Measurements from ENCODE around the gene VWA2. TPM values are rescaled to one million over a fixed set of nuclear protein-coding genes. Genes with fewer than 3 reads are reported as not detected.

Gene VWA2
- total and polyA plus RNA-seq, 2 of the 4 experiments (the other 2 are of a cell fraction), result not detected

GRCh38 chr10:114313139-114313538 lies 74.1 kb downstream of the VWA2 start:
- Histone ChIP-seq H3K27me3 (ENCODE audit: control insufficient read depth, insufficient read depth, low read length) (peaks cover 22% of the 10 kb centered on the region), H3K79me1 (ENCODE audit: low read depth in 1 of 2, low read length in 2 of 2) (no peaks in the 10 kb centered on the region)
- intact Hi-C loops (cut with micrococcal nuclease), result no loop called here

More at GRCh38 chr10:114313139-114313538, 74.1 kb downstream of the VWA2 start:
- Histone ChIP-seq H3K4me1 (ENCODE audit: control insufficient read depth, insufficient read depth, low read length) (0 out of 2 replicates have a peak, but pooled peaks cover 3% of the 10 kb centered on the region), H2AFZ (replicated peaks; ENCODE audit: low read length, poor library complexity) (no peak overlapping the region), H2BK5ac (ENCODE audit: low read depth, low read length, poor library complexity, severe bottlenecking) (no peak overlapping the region), H2BK15ac (ENCODE audit: low read depth, low read length) (no peak overlapping the region), H3K56ac (ENCODE audit: extremely low read depth, insufficient read depth, low read length) (no peak overlapping the region), H2AK5ac (ENCODE audit: low read depth, low read length) (no peak overlapping the region), H4K20me1 (ENCODE audit: insufficient read depth, low read length) (no peaks in the 10 kb centered on the region), H3K9me1 (ENCODE audit: insufficient read depth, low read length) (no peaks in the 10 kb centered on the region), H4K8ac (ENCODE audit: low read depth in 2 of 2, low read length in 2 of 2) (no peak overlapping the region), H4K5ac (ENCODE audit: low read depth, low read length) (no peak overlapping the region), H3K23ac (ENCODE audit: low read depth, low read length) (no peak overlapping the region), H3K14ac (replicated peaks; ENCODE audit: low read depth, low read length) (no peak overlapping the region), H3K18ac (ENCODE audit: low read depth, low read length) (no peak overlapping the region), H3K27ac (ENCODE audit: insufficient read depth, low read length) (no peak overlapping the region), H2BK120ac (ENCODE audit: low read depth, low read length) (no peak overlapping the region), H3K9ac (ENCODE audit: low read depth, low read length) (no peak overlapping the region), H3K9me3 (ENCODE audit: control insufficient read depth, insufficient read depth, low read length) (no peaks in the 10 kb centered on the region; the same call in 1 of the 2 replicates), H2BK20ac (ENCODE audit: low read depth, low read length) (no peak overlapping the region), H4K91ac (ENCODE audit: insufficient read depth, low read depth, low read length) (no peak overlapping the region), H3K36me3 (ENCODE audit: control insufficient read depth, insufficient read depth, low read length) (no peaks in the 10 kb centered on the region), H2AK9ac (replicated peaks; ENCODE audit: low read depth, low read length, poor library complexity) (no peak overlapping the region), H3K4ac (ENCODE audit: low read depth, low read length) (no peak overlapping the region), H3K4me3 (ENCODE audit: insufficient read depth, low read depth, low read length) (no peak overlapping the region), H3K4me2 (ENCODE audit: low read depth, low read length) (no peak overlapping the region)
- ATAC-seq (ENCODE audit: low read depth) (no peak), DNase-seq (no peak)
- TF ChIP-seq MAFK (IDR thresholded peaks at IDR 0.05; ENCODE audit: low read depth, low read length) (no peak), ELK1 (IDR thresholded peaks at IDR 0.05; ENCODE audit: borderline replicate concordance, low read depth, low read length) (no peak), RCOR1 (IDR thresholded peaks at IDR 0.05; ENCODE audit: insufficient replicate concordance, low read length) (no peak), CTCF (conservative IDR thresholded peaks at IDR 0.05; ENCODE audit: low read depth, low read length) (no peak), USF2 (IDR thresholded peaks at IDR 0.05; ENCODE audit: low read depth, low read length) (no peak), RFX5 (IDR thresholded peaks at IDR 0.05; ENCODE audit: low read depth, low read length) (no peak), MAZ (IDR thresholded peaks at IDR 0.05; ENCODE audit: borderline replicate concordance, low read depth, low read length) (no peak), BHLHE40 (IDR thresholded peaks at IDR 0.05; ENCODE audit: low read depth, low read length) (no peak), CEBPB (IDR thresholded peaks at IDR 0.05; ENCODE audit: low read depth, low read length) (no peak), POLR2A (IDR thresholded peaks at IDR 0.05; ENCODE audit: low read depth, low read length) (no peak)
- no CpG with 5 or more reads among the region's 9 CpGs for WGBS, 2 experiments (ENCODE audit: extremely low coverage in 2 of 2, insufficient read length in 1 of 2)
- no TSS peak for BruUV-seq (replicated peaks)
- in situ Hi-C loops (cut with MboI; ENCODE audit: low sequenced_read_pairs) (no loop called here), dilution Hi-C loops (cut with HindIII; ENCODE audit: low sequenced_read_pairs, unreplicated experiment) (no loop called here)
- CTCF ChIA-PET, result no interaction called here
- POLR2A ChIA-PET (ENCODE audit: unreplicated experiment), result no interaction called here
